Mesothelial cell of epicardium (in vitro differentiated cells): ENCODE data around the gene ERC1. TPM values are rescaled to one million over a fixed set of nuclear protein-coding genes. Genes with fewer than 3 reads are reported as not detected.
A peak's percentile ranks its signal among the peaks of the same experiment; 100 is the strongest.

Source experiments
- DNase-seq, 2 experiments: peaks; one replicate each; pipeline ENCODE4 v3.0.0; 2021; ENCODE audit warnings: low spot score in 2 of 2; ENCODE audit not compliant: unreplicated experiment in 2 of 2
- H3K27ac Mint-ChIP-seq: 2 replicates; pipeline ENCODE4 v1.8.0; 2021; ENCODE audit warnings: mixed read lengths
- H3K27me3 Mint-ChIP-seq: 2 replicates; pipeline ENCODE4 v1.8.0; 2021; ENCODE audit warnings: low read depth, mixed read lengths
- H3K36me3 Mint-ChIP-seq: 2 replicates; pipeline ENCODE4 v1.8.0; 2021; ENCODE audit warnings: mixed read lengths
- H3K4me1 Mint-ChIP-seq: 2 replicates; pipeline ENCODE4 v1.8.0; 2021; ENCODE audit warnings: mixed read lengths
- H3K4me3 Mint-ChIP-seq: 2 replicates; pipeline ENCODE4 v1.8.0; 2021; ENCODE audit warnings: mild to moderate bottlenecking, moderate library complexity, mixed read lengths
- H3K9me3 Mint-ChIP-seq: 2 replicates; pipeline ENCODE4 v1.8.0; 2021; ENCODE audit warnings: mixed read lengths
- CTCF ChIP-seq: fragments of 200-600 bp; sonication (generic); IDR thresholded peaks from one replicate; pipeline ENCODE4 v1.5.0; 2021; ENCODE audit warnings: antibody characterized with exemption; ENCODE audit not compliant: unreplicated experiment
- total RNA-seq: library from RNA; stranded (reverse); gene quantifications from 3 replicates; pipeline ENCODE4 v1.2.1, GENCODE V29; 2021

Gene ERC1
- total RNA-seq, 1 donor from 2014 or later, result 66.1 TPM

- peaks cover 4% of the 10 kb centered on the region for H3K9me3 Mint-ChIP-seq
- no peak for DNase-seq
- H3K27ac Mint-ChIP-seq, result no peak overlapping the region
- no peak overlapping the region for H3K4me3 Mint-ChIP-seq
- TF ChIP-seq CTCF, result no peak
- H3K36me3 Mint-ChIP-seq, result peaks cover 3% of the 10 kb centered on the region
- H3K27me3 Mint-ChIP-seq, result no peaks in the 10 kb centered on the region
- H3K4me1 Mint-ChIP-seq, result peaks cover 17% of the 10 kb centered on the region
These were observed 86.2 kb downstream of the ERC1 start for GRCh38 chr12:1077036-1077803.

- Mint-ChIP-seq H3K27me3 (no peaks in the 10 kb centered on the region), H3K9me3 (peaks cover 4% of the 10 kb centered on the region), H3K4me1 (peaks cover 17% of the 10 kb centered on the region), H3K4me3 (no peak overlapping the region), H3K36me3 (peaks cover 3% of the 10 kb centered on the region), H3K27ac (no peak overlapping the region)
- TF ChIP-seq CTCF, result no peak
- no peak for DNase-seq
These were observed 87.0 kb downstream of the ERC1 start for GRCh38 chr12:1078002-1078401.

- H3K4me1 Mint-ChIP-seq, result peaks cover 15% of the 10 kb centered on the region
- TF ChIP-seq CTCF, result no peak
- peaks cover 3% of the 10 kb centered on the region for H3K36me3 Mint-ChIP-seq
- no peaks in the 10 kb centered on the region for H3K27me3 Mint-ChIP-seq
- H3K4me3 Mint-ChIP-seq, result no peak overlapping the region
- no peak overlapping the region for H3K27ac Mint-ChIP-seq
- H3K9me3 Mint-ChIP-seq, result peaks cover 4% of the 10 kb centered on the region
- no peak for DNase-seq
These were observed 89.6 kb downstream of the ERC1 start for GRCh38 chr12:1080520-1081223.

- Mint-ChIP-seq H3K36me3 (peaks cover 3% of the 10 kb centered on the region), H3K27me3 (no peaks in the 10 kb centered on the region), H3K4me3 (no peak overlapping the region), H3K4me1 (peaks cover 9% of the 10 kb centered on the region), H3K27ac (peak overlapping the region; percentile 51), H3K9me3 (peaks cover 4% of the 10 kb centered on the region)
- no peak for DNase-seq
- TF ChIP-seq CTCF, result no peak
These were observed 92.3 kb downstream of the ERC1 start for GRCh38 chr12:1083151-1083888.

DNA sequence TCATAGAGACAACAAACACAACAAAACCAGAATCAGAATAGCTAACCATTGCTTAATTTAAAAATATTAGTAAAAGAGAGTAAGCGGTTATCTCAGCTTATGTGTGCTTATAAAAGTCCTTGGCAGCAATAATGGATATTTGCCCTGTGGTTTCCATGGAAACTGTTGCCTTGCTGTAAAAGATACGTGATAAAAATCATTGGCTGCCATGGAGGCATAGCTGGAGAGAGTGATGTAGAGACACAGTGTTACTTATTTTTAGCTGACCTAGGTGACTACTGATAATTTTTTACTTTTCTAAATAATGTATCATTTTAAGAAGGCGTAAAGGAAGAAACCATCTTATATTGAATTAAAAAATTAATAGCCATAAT, 92.9 kb downstream of the ERC1 start:
- Mint-ChIP-seq H3K27me3 (no peaks in the 10 kb centered on the region), H3K4me3 (no peak overlapping the region), H3K36me3 (peaks cover 3% of the 10 kb centered on the region), H3K27ac (peak overlapping the region; percentile 51), H3K4me1 (peaks cover 9% of the 10 kb centered on the region), H3K9me3 (peaks cover 4% of the 10 kb centered on the region)
- TF ChIP-seq CTCF, result no peak
- DNase-seq, result no peak
